ENCODE measurements around the gene GAS7. TPM values are rescaled to one million over a fixed set of nuclear protein-coding genes. Genes with fewer than 3 reads are reported as not detected.

GAS7 gene
- total and polyA plus RNA-seq, 2 experiments from 2014 or later: 1.9 to 10.7 TPM

- no peak for TF ChIP-seq ZNF462 (CRISPR knock-in tag; IDR thresholded peaks at IDR 0.05)
Measured at GRCh38 chr17:9982159-9982558, 216.2 kb downstream of the GAS7 start (continued).

GRCh38 chr17:9981344-9981915, 217.0 kb downstream of the GAS7 start:
- Mint-ChIP-seq H3K4me3 (no peak overlapping the region), H3K9me3 (no peaks in the 10 kb centered on the region; the same call in 1 of the 3 replicates), H3K36me3 (ENCODE audit: low read depth) (no peaks in the 10 kb centered on the region), H3K27me3 (ENCODE audit: insufficient read depth, low read depth, poor library complexity) (peaks cover 16% of the 10 kb centered on the region), H3K4me1 (peaks cover 5% of the 10 kb centered on the region), H3K27ac (no peak overlapping the region)
- no peak overlapping the region for H2AFZ ChIP-seq
- no peaks in the 10 kb centered on the region for H3K36me3 ChIP-seq (ENCODE audit: insufficient read depth)
- H3K4me2 ChIP-seq: no peak overlapping the region
- H3K4me1 ChIP-seq (ENCODE audit: insufficient read depth): no peaks in the 10 kb centered on the region
- ATAC-seq (no peak), DNase-seq (ENCODE audit: low spot score) (no peak)
- no peaks in the 10 kb centered on the region for H3F3A ChIP-seq (replicated peaks; ENCODE audit: low read depth)
- no peak for TF ChIP-seq ZNF462 (CRISPR knock-in tag; IDR thresholded peaks at IDR 0.05)
- no peak for TF ChIP-seq EZH2phosphoT487 (IDR thresholded peaks at IDR 0.05; ENCODE audit: unreplicated experiment)
- no peaks in the 10 kb centered on the region for H4K20me1 ChIP-seq (replicated peaks; ENCODE audit: insufficient read depth)
- no peaks in the 10 kb centered on the region for H3K79me2 ChIP-seq (replicated peaks; ENCODE audit: insufficient read depth)
- H3K9me2 ChIP-seq (ENCODE audit: insufficient read depth): no peaks in the 10 kb centered on the region
- no peaks in the 10 kb centered on the region for H3K27me3 ChIP-seq (ENCODE audit: insufficient read depth)
- no peak overlapping the region for H3K4me3 ChIP-seq
- H3K27ac ChIP-seq (ENCODE audit: low read depth): no peak overlapping the region
